ENCODE data around the gene SCFD2.

DNA sequence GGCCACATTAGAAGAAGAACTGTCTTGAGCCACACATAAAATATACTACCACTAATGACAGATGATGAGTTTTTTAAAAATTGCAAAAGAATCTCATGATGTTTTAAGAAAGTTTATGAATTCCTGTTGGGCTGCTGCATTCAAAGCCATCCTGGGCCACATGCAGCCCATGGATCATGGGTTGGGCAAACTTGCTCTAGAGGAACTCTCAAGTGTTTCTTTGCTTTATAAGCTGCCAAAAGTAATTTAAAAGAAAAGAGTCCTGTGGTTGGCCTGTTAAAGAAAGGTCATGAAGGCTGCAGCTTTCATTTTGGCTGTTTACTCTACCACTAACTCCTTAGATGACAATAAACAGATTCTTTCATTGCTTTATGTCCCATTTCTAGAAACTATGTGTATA lies 218.2 kb downstream of the SCFD2 start:
- TF ChIP-seq ETV6 (CRISPR knock-in tag; IDR thresholded peaks at IDR 0.05) (no peak), CTCF (IDR thresholded peaks at IDR 0.05) (no peak), NFE2L1 (CRISPR knock-in tag; IDR thresholded peaks at IDR 0.05) (no peak)
- TF ChIP-seq, protein P1, sequence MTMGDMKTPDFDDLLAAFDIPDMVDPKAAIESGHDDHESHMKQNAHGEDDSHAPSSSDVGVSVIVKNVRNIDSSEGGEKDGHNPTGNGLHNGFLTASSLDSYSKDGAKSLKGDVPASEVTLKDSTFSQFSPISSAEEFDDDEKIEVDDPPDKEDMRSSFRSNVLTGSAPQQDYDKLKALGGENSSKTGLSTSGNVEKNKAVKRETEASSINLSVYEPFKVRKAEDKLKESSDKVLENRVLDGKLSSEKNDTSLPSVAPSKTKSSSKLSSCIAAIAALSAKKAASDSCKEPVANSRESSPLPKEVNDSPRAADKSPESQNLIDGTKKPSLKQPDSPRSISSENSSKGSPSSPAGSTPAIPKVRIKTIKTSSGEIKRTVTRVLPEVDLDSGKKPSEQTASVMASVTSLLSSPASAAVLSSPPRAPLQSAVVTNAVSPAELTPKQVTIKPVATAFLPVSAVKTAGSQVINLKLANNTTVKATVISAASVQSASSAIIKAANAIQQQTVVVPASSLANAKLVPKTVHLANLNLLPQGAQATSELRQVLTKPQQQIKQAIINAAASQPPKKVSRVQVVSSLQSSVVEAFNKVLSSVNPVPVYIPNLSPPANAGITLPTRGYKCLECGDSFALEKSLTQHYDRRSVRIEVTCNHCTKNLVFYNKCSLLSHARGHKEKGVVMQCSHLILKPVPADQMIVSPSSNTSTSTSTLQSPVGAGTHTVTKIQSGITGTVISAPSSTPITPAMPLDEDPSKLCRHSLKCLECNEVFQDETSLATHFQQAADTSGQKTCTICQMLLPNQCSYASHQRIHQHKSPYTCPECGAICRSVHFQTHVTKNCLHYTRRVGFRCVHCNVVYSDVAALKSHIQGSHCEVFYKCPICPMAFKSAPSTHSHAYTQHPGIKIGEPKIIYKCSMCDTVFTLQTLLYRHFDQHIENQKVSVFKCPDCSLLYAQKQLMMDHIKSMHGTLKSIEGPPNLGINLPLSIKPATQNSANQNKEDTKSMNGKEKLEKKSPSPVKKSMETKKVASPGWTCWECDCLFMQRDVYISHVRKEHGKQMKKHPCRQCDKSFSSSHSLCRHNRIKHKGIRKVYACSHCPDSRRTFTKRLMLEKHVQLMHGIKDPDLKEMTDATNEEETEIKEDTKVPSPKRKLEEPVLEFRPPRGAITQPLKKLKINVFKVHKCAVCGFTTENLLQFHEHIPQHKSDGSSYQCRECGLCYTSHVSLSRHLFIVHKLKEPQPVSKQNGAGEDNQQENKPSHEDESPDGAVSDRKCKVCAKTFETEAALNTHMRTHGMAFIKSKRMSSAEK (CRISPR knock-in tag; IDR thresholded peaks at IDR 0.05; ENCODE audit: borderline replicate concordance), result no peak

All from WTC11 (cell line).